Lung (tissue), 12 donors: Measurements from ENCODE around the gene INPP1. TPM values are rescaled to one million over a fixed set of nuclear protein-coding genes. Genes with fewer than 3 reads are reported as not detected.

Source experiments
- ATAC-seq: fragments of 200-7000 bp; cut with Tn5 transposase; one replicate; pipeline ENCODE4 v1.9.1; 2020; ENCODE audit warnings: moderate number of reproducible peaks; ENCODE audit not compliant: insufficient read depth, low FRiP score
- DNase-seq, 3 donors: peaks; one replicate each; pipeline ENCODE4 v3.0.0-alpha.2; 2013 to 2017
- H3K27ac ChIP-seq, 2 donors: one replicate each; pipeline ENCODE4 v1.5.1; 2013; ENCODE audit warnings: mild to moderate bottlenecking in 2 of 2, moderate library complexity in 2 of 2, control low read depth in 1 of 2, inconsistent platforms in 1 of 2, low read depth in 1 of 2, low read length in 1 of 2
- H3K27me3 ChIP-seq, 3 donors: one replicate each; pipeline ENCODE4 v1.5.1; 2013; ENCODE audit warnings: low read length in 2 of 3; ENCODE audit not compliant: control insufficient read depth in 3 of 3, insufficient read depth in 3 of 3
- H3K36me3 ChIP-seq, 4 donors: one replicate each; pipeline ENCODE4 v1.5.1; 2013; ENCODE audit warnings: low read length in 4 of 4, mild to moderate bottlenecking in 1 of 4, moderate library complexity in 1 of 4; ENCODE audit not compliant: control insufficient read depth in 4 of 4, insufficient read depth in 4 of 4
- H3K4me1 ChIP-seq, 5 donors: one replicate each; pipeline ENCODE4 v1.5.1; 2013; ENCODE audit warnings: low read length in 5 of 5, mild to moderate bottlenecking in 2 of 5, moderate library complexity in 1 of 5; ENCODE audit not compliant: control insufficient read depth in 5 of 5, insufficient read depth in 5 of 5
- H3K4me3 ChIP-seq: one replicate; pipeline ENCODE4 v1.5.1; 2013; ENCODE audit warnings: mild to moderate bottlenecking, control low read depth, moderate library complexity
- H3K9ac ChIP-seq, 2 donors: one replicate each; pipeline ENCODE4 v1.5.1; 2013; ENCODE audit warnings: low read length in 2 of 2, control low read depth in 1 of 2; ENCODE audit not compliant: insufficient read depth in 1 of 2
- H3K9me3 ChIP-seq, 4 donors: one replicate each; pipeline ENCODE4 v1.5.1; 2013; ENCODE audit warnings: low read length in 3 of 4, mild to moderate bottlenecking in 1 of 4, moderate library complexity in 1 of 4; ENCODE audit not compliant: control insufficient read depth in 4 of 4, insufficient read depth in 3 of 4
- CTCF ChIP-seq: IDR thresholded peaks from 2 replicates; pipeline ENCODE4 v1.5.1; 2012; ENCODE audit warnings: mild to moderate bottlenecking; ENCODE audit errors: control extremely low read depth, extremely low read depth
- WGBS, 2 donors: extraction: QIAGEN DNeasy Blood & Tissue Kit; methylation state at CpG; one replicate each; pipeline ENCODE4 v1.1.7; 2013; 5-methylcytosine and 5-hydroxymethylcytosine counted together
- polyA plus RNA-seq, 2 donors: library from polyadenylated mRNA; stranded (reverse); fragments of 200-250 nt; gene quantifications; one replicate each; pipeline ENCODE4 v1.2.1, GENCODE V29; 2013
- total RNA-seq, 2 donors: library from RNA; depleted of rRNA in 1 of 2; stranded (reverse); fragments of >200 nt in 1 of 2; gene quantifications; one replicate each; pipeline ENCODE4 v1.2.1, GENCODE V29; 2014 to 2021
- donor health status: control.
- donor health status: control.
- donor health status: Bipolar disorder and iron deficiency.
- donor health status: healthy.
- donor health status: DM: yes; HTN: yes; CAD: no.

Gene INPP1
- total and polyA plus RNA-seq, 4 donors: 15.7 to 26.7 (median 18.5) TPM

GRCh38 chr2:190380962-190381412 lies 37.6 kb downstream of the INPP1 start:
- Histone ChIP-seq H3K27me3 (no peaks in the 10 kb centered on the region), H3K9me3 (no peaks in the 10 kb centered on the region), H3K4me1 (peaks cover 0 to 14% (median 3%) of the 10 kb centered on the region in 5 donors), H3K36me3 (no peaks in the 10 kb centered on the region), H3K4me3 (no peak overlapping the region), H3K9ac (no peak overlapping the region), H3K27ac (no peak overlapping the region)
- ATAC-seq (no peak), DNase-seq (peak in 1 of 3 donors; percentile 30)
- TF ChIP-seq CTCF: no peak
- WGBS, 2 donors: 49 to 64% methylated on average over 5 of the region's 5 CpGs

GRCh38 chr2:190382851-190383250 lies 39.5 kb downstream of the INPP1 start:
- H3K9me3 ChIP-seq: no peaks in the 10 kb centered on the region
- H3K4me1 ChIP-seq: peaks cover 0 to 14% (median 3%) of the 10 kb centered on the region in 5 donors
- H3K27me3 ChIP-seq: no peaks in the 10 kb centered on the region
- ATAC-seq: no peak
- no peak overlapping the region for H3K27ac ChIP-seq
- no peak overlapping the region for H3K4me3 ChIP-seq
- peak in 1 of 3 donors; percentile 54 for DNase-seq
- WGBS, 2 donors: 56 to 58% methylated on average over 1 of the region's 1 CpG
- H3K36me3 ChIP-seq: no peaks in the 10 kb centered on the region
- peak; percentile 63 for TF ChIP-seq CTCF
- no peak overlapping the region for H3K9ac ChIP-seq

GRCh38 chr2:190387422-190387821 lies 44.0 kb downstream of the INPP1 start:
- 93 to 100% methylated on average over 3 of the region's 3 CpGs for WGBS, 2 donors
- H3K9me3 ChIP-seq: no peaks in the 10 kb centered on the region

More at GRCh38 chr2:190387422-190387821, 44.0 kb downstream of the INPP1 start:
- Histone ChIP-seq H3K4me3 (no peak overlapping the region), H3K27me3 (no peaks in the 10 kb centered on the region), H3K27ac (no peak overlapping the region), H3K9ac (no peak overlapping the region), H3K36me3 (no peaks in the 10 kb centered on the region), H3K4me1 (no peaks in the 10 kb centered on the region)
- TF ChIP-seq CTCF: no peak
- ATAC-seq (no peak), DNase-seq (no peak)
